GM12878 (cell line): ENCODE data around the gene TRIM38.

Experiments
- CEBPB ChIP-seq, 2 experiments: fragments of 150-350 bp in 1 of 2; IDR thresholded peaks; 2 replicates each; pipeline ENCODE4 v1.6.1; 2012 to 2014; ENCODE audit warnings: low read depth in 2 of 2, low read length in 2 of 2, borderline replicate concordance in 1 of 2, inconsistent platforms in 1 of 2
- EGR1 ChIP-seq, 2 experiments: IDR thresholded peaks; 1 replicate in 1 of 2; 2 replicates in 1 of 2; pipeline ENCODE4 v1.6.1; 2011 to 2012; ENCODE audit warnings: low read depth in 2 of 2, low read length in 2 of 2, borderline replicate concordance in 1 of 2, mild to moderate bottlenecking in 1 of 2, moderate library complexity in 1 of 2
- MYC ChIP-seq: IDR thresholded peaks from 2 replicates; pipeline ENCODE4 v1.6.1; 2011; ENCODE audit warnings: mild to moderate bottlenecking, low read length, moderate library complexity, inconsistent platforms; ENCODE audit not compliant: insufficient read depth, insufficient replicate concordance, insufficient read length, severe bottlenecking
- POLR2A ChIP-seq: IDR thresholded peaks from 2 replicates; pipeline ENCODE4 v1.6.1; 2011; ENCODE audit warnings: low read depth, mild to moderate bottlenecking, low read length

DNA sequence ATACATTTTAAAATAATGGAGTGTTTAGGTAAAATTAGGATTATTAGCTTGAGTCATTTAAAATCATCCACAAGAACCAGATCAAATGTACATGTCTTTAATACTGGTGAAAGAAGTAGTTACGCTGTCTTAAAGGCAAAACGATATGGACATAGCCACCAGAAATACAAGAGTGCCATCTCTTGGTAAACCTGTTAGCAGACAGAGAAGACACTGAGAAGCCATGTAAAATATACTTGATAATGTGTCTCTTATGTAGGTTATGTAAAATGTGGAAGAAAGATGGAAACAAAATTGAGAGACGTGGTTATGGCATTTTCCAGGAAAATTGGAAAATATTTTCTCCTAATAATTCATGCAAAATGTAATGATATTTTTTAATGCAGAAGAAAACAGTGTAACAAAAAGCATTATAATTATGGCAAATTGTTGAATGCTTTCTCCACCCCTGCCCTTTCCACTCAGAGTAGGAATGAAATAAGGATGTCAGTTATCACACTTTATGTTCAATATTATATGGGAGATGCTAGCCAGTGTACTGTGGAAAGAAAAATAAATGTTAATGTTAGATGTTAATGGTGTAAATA lies 19.9 kb upstream of the TRIM38 start:
- TF ChIP-seq EGR1 (IDR thresholded peaks at IDR 0.05; ENCODE audit: borderline replicate concordance in 1 of 2, low read depth in 2 of 2, low read length in 2 of 2), result no peak
- TF ChIP-seq CEBPB (IDR thresholded peaks at IDR 0.05; ENCODE audit: borderline replicate concordance in 1 of 2, low read depth in 2 of 2, low read length in 2 of 2), result no peak
- TF ChIP-seq MYC, result no peak
- no peak for TF ChIP-seq POLR2A
